HG02943 (cell line): ENCODE results near the gene IDH3A.

Experiments
- ATAC-seq: cut with Tn5 transposase; IDR thresholded peaks from one replicate; pipeline ENCODE4 v1.9.1; 2021; ENCODE audit warnings: mild to moderate bottlenecking, low read depth, moderate library complexity; ENCODE audit not compliant: unreplicated experiment

The IDH3A gene

DNA sequence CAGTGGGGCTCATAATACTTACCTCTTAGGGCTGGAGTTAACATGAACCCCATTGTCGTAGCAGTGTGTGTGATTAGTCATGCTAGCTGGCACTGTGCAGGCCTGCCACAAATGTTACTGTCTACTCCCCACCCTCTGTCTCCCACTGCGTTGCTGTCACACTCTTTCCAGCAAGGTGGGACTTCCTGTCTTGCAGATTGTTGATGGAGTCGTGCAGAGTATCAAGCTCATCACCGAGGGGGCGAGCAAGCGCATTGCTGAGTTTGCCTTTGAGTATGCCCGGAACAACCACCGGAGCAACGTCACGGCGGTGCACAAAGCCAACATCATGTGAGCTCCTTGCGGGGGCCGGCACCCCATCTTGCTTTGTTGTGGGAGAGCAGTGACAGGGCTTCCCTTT is 12.9 kb downstream of the IDH3A start:
- no peak for ATAC-seq

DNA sequence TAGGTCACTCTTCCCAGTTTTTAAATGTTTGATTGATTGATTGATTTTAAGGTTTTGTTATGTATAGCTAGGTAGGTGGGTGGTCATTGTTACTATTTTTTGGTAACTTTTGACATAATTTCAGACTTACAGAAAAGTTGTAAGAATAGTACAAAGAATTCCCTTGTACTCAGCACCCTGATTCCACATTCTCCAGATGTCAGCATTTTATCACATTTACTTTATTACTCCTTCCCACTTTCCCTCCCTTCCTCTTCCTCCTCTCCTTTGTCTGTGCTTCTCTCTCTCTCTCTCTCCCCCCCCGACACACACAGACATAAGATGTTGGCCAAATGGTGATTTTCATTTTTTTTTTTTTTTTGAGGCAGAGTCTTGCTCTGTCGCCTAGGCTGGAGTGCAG is 14.8 kb downstream of the IDH3A start:
- ATAC-seq = no peak

DNA sequence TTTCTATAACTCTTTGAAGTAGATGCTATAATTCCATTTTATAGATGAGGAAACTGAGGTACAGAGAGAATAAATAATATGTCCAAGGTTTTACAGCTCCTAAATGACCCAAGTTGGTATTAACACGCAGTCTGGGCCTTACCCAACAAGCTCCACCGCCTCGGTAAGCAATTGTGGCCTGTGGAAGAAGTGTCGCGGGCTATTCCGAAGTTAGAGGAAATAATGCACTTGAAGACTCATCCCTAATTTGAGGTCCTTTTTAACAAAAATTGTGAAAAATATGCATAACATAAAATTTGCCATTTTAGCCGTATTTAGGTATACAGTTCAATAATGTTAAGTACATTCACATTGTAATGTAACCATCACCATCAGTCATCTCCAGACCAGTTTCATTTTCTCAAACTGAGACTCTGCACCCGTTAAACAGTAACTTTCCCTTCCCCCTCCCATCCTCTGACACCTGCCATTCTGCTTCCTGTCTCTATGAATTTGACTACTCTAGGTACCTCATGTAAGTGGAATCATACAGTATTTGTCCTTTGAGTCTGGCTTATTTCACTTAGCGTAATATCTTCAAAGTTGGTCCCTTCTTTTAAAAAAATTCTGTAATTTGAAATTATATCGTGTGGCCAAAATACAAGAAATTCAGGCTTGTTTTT is 18.2 kb downstream of the IDH3A start:
- no peak for ATAC-seq

DNA sequence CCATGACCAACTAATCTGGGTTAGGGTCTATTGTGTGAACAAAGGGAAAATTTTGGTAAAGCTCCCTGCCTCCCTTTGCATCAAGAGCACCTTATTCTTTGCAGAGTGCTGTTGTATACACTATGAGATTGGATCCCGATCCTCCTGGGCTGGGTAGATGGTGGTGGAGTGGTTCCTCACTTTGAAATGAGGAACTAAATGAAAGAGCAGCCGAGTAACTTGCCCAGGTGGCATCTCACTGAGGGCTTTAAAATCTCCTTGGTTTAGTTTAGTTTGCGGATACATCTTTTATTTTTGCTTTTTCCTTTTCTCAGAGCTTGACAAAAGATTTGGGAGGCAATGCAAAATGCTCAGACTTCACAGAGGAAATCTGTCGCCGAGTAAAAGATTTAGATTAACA is 19.4 kb downstream of the IDH3A start:
- no peak for ATAC-seq

DNA sequence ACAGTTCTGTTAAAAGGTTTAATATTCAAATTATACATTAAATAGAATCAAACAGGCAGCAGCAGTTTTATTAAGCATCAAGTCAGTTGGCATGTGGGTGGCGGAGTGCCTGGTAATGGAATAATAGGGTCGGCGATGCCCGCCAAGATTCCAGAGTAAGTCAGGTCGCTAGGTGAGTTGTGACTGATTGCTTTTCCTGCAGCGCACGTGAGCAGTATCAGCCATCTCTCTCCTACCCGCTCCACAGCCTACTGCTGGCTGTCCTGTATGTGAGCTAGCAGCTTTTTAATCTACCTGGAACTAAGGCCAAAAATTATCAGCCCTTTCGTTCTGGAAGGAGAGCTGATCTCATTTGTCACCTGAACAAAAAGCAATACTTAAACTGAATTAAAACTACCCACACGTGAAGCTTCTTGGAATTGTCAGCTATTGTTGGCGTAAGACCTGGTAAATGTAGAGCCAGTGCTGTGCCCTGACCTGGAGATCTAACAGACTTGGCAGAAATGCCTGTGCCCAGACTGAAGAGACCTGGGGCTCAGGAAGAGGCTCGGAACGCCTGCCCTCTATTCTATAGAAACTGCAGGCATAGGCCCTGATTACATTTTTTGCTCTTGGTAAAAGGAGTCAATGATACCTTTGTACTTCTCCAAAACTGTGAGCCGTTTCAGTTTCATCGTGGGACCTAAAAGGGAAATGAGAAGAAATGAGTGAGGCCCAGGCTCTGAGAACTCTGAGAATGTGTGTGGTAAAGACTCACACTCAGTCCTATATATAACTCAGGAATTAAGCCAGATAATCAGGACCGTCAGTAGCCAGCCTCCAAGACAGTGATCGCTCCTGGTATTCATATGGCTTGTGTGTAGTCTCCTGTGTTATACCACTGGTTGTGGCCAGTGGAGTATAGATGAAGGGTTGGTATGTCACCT is 21.9 kb downstream of the IDH3A start:
- peak; percentile 53 for ATAC-seq

DNA sequence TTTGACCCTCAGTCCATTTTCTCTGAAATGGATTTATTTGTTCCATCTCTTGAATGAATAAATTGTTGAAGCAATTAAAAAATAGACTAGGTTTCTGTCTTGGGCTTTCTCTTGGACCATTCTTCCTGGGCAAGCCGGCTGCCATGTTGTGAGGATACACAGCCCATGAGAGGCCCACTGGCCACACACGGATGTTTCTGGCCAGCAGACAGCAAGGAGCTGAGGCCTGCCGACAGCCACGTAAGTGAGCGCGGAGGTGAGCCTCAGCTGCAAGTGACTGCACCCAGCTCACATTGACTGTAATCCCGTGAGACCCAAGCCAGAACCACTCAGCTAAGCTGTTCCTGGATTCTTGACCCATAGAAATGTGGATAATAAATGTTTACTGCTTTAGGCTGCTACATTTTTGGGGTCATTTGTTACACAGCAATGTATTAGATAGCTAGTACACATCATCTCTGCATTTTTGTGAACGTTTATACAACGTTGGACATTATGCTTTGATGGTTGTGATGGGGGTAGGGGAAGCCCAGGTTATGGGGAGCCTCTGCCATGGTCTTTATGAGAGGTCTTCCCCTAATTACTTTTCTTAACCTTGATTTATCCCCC is 22.8 kb downstream of the IDH3A start:
- ATAC-seq = no peak

DNA sequence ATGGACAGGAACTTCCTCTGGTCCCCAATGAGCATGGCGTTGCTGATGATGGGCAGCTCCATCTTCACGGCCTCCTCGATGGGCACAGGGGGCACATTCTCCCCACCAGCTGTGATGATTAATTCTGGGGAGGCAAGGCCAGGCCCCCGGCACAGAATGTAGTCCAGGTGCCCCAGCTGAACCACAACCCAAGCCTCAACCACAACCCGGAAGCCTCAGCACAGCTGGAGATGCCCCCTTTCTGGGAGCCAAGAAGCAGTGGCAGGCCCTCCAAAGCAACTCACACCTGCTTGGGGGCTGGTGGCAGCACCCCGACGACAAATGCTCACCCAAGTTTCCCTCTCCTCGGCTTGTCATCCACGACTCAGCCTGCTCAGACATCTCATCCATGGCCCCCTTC is 25.2 kb downstream of the IDH3A start:
- ATAC-seq = no peak

DNA sequence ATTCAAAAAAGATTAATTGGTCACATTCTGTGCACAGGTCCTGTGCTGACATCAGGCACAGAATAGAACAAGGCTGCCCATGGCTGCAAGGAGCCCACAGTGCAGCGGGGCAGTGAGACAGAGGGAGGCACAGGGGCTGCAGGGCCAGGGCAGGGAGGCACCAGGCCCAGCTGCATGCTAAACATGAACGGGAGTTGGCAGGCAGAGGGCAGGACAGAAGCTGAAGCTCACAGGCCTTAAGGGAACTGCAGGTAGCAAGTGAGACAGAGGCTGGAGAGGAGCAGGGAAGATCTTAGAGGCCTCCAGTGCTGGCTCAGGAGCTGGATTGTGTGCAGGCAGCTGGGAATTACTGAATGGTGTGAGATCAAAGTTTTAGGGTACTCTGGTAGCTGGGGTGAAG is 26.2 kb downstream of the IDH3A start:
- no peak for ATAC-seq

DNA sequence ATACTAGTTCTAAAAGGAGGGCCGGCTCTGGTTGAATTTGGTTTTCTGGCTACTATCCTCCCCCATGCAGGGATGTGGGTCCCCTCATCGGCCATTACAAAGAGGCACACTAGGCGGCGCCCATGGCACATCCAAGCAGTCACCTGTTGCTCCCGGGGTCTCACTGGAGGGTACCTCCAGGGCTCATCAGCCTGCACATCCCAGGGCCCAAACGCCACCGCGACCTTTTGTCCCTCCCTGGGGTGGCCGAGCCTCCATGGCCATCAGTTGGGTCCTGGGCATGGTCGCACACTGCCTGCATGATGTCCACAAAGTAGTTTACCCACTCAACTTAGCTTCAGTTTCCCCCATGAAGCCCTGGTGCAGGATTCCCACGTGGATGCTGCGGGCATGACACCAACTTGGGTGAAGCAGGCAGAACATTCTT is 28.3 kb downstream of the IDH3A start:
- no peak for ATAC-seq

DNA sequence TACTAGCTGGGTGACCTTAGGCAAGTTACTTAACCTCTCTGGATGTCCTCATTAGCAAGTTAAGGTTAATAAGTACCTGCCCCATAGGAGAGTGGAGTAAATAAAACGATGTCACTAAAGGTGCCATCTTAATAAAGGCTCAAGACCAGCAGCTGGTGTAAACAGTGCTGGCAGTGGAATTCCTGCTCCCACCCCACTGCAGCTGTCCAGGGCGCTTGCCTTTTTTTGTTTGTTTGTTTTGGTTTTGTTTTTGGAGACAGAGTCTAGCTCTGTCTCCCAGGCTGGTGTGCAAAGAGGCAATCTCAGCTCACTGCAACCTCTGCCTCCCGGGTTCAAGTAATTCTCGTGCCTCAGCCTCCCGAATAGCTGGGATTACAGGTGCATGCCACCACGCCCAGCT is 28.9 kb downstream of the IDH3A start:
- no peak for ATAC-seq

DNA sequence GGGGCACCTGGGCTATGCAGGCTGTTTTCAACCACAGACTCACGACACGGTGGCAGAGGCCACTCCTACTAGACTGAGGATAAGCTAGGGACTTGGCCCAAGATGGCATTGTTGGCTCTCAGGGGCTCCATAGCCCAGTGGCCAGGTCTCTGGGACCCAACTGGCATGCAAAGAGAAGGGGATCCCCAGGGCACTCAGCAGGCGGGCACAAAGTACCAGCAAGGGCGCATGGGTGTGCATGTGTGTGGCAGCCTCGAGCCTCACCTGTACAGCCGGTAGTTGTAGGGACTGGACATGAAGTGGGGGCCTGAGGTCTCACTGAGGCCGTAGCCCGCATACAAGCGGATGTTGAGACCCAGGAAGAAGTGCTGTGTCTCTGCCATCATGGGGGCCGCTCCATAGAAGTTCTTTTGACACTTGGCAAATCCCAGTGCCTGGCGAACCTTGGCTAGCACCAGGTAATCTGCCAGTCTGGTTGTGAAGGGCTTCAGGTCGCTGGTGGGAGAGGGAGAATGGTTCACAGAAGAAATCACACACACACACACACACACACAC is 30.2 kb downstream of the IDH3A start:
- no peak for ATAC-seq

DNA sequence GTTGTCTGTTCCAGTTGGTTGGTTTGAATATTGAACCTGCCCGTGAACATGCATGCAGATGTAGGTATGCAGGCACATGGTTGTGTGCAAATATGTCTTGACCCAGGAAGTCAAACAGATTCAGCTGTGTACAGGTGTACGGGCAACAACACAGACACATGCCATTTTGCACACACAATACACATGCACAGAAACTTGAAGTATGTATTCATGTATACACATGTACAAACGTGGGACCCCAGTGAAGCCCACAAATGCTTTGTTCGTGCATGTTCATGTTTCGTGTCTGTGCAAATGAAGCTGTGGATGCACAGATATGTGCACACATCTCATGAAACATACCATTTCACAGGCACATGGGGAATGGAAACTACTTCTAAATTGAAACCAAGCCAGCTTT is 30.7 kb downstream of the IDH3A start:
- ATAC-seq = no peak

DNA sequence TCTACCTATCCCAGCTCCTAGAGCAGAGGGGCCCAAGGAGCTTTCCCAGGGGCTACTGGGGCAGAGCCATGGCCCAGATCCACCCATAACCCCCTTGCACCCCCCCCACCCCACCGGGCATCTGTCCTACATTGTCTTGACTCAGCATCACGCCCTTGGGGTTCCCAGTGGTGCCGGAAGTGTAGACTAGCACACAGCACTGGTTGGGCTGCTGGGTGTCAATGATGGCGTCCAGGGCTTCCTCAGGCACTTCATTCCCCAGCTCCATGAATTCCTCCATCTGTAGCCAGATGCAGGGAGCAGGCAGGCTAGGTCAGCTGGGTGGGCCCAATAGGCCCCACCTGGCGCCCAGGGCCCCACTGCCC is 33.2 kb downstream of the IDH3A start:
- ATAC-seq = no peak

DNA sequence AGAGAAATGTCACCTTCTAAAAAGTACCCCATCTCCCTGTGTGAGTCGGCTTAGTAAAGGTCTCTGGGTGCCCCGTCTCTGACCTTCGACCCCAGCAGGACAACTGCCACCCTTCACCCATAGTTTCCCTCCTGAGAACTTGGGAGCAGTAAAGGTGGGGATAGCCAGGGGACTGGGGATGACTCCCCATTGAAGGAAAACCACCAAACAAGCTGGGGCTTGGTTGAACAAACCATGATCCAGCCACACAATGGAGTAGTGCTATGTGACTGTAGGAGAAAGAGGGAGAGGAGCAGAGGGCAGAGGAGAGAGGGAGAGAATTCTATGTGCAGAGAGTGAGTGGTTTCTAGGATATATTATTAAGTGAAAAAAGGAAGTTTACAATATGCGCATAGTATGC is 33.7 kb downstream of the IDH3A start:
- ATAC-seq = no peak

DNA sequence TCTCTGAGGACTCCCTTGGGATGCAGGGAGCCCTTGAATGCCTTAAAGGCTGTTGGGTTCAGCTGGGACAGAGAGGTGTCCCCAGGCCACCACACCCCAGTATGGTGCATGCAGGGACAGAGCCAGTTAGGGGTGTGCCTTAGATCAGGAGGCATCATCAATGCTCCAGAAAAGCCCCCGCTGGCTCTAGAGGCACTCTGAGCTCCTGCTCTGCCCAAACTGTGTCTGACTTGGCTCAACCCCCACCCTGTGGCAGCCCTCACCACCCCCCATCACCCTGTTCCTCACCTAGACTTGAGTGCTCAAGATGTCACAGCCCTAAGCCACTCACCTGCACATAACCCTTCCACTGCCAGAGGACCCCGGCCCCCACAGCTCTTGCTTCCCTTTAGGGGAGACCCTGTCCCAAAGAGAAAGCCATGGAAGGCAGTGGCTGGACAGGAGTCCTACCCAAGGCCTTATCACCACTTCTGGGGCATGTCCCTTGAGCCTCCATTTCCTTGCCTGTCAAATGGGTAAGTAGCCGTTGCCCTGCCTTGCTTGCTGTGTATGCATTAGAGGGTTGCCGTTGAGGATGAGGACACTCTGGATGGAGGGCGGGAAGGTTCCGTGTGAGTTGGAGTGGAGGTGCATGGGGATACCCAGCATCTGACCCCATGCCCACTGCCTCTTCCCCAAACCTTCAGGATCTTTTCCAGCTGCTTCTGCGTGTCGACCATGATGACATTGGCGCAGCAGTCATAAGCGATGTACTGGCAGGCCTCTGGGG is 43.8 kb downstream of the IDH3A start:
- no peak for ATAC-seq

DNA sequence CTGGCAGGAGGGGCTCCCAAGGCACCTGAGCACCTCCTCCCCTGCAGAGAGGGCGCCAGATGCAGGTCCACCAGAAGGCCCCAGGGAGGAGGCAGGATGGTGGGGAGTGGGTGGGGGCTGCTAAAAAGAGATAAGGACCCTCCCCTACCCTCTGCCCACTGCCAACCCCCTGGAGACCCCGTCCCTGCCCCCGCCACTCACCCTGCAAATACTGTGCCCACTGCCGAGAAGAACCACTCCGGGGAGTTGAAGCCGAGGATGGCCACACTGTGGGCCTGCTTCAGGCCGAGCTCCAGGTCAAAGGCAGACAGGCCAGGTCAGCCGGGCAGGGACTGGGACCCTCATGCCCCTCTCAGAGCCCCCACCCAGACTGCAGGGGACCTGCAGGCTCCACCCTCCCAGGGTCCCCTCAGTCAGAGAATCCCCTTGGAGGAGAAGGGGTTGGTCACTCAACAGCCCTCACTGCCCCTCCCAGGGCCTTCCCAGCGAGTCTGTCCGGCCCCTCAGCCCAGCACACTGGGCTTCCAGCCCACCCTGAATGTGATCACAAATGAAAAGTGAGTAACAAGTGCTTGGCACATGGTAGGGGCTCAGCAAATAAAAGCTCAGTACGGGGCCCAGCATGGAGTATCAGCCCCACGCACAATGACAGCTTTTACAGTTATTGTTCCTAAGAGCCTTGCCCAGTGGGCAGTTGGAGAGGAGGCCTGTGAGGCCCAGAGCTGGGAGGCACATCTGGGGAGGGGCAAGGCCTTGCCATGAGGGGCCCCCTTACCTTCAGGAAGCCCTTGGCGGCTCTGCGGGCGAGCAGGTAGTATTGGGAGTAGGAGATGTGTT is 44.8 kb downstream of the IDH3A start:
- ATAC-seq = no peak

DNA sequence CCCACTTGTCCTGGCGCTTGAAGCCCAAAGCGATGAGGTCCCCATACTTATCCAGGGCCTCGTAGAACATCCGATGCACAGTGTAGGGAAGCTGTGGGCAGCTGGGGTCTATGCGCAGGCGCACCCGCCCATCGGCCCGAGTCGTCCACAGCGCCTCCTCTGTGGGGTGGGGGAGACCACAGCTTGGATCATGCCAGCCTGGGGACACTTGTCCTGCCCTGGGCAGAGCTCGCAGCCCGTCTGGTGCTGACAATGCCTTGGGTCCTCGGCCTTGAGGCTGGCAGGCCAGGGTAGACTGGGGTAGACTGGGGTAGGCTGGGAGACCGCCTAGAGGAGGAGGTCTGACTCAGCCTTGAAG is 45.4 kb downstream of the IDH3A start:
- no peak for ATAC-seq

DNA sequence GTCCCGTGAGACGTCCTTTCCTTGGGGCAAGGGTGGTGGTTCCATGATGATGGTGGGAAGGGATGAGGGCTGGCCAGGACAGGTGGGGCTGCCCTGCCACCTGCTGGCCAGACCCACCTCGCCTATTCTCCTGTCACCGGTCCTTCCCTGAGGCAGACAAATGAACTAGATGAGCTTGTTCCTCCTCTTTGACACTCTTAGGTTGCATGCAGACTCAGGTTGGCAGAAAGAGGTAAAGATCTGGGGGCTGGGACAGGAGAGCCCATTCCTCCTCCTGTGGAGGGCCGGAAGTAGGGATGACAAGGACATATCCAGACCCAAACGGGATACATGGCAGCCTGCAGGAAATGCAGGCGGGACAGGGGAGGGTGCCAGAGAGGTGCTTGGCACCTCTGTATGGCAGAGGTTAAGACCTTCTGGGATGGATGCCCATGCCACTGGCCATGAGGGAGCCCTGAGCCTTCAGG is 46.6 kb downstream of the IDH3A start:
- ATAC-seq = no peak

DNA sequence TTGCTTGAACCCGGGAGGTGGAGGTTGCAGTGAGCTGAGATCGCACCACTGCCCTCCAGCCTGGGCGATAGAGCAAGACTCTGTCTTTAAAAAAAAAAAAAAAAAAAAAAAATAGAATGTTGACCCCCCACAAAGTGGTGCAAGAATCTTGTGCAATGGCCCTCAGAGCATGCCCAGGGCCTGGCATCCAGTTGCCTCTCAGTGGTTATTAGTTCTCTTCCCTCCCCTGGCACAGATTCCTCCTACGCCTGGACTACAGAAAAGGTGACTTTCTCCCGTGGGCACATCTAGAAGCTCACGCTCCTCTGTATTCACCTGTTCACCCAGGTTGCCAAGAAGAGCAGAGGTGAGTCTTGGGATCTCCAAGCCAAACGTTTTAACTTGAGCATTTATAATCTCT is 48.5 kb downstream of the IDH3A start:
- ATAC-seq = no peak
